Measurements from ENCODE around the gene BCAN. TPM values are rescaled to one million over a fixed set of nuclear protein-coding genes. Genes with fewer than 3 reads are reported as not detected.
A peak's percentile ranks its signal among the peaks of the same experiment; 100 is the strongest.

Gene BCAN
- total and polyA plus RNA-seq, 2 experiments from 2014 or later, result 2.3 to 5.5 TPM

- Histone ChIP-seq H3K4me1 (ENCODE audit: insufficient read depth) (peaks cover 70% of the 10 kb centered on the region), H3K27me3 (ENCODE audit: insufficient read depth) (no peaks in the 10 kb centered on the region), H3K4me2 (peak overlapping the region; percentile 77), H3F3A (replicated peaks; ENCODE audit: low read depth) (peaks cover 33% of the 10 kb centered on the region; the same call in 1 of the 2 replicates), H3K9me2 (ENCODE audit: insufficient read depth) (peaks cover 12% of the 10 kb centered on the region), H4K20me1 (replicated peaks; ENCODE audit: insufficient read depth) (no peaks in the 10 kb centered on the region; the same call in 1 of the 2 replicates), H3K36me3 (ENCODE audit: insufficient read depth) (peaks cover 19% of the 10 kb centered on the region), H2AFZ (no peak overlapping the region), H3K4me3 (peak overlapping the region; percentile 40; the same call in 1 of the 2 replicates), H3K27ac (ENCODE audit: low read depth) (peak overlapping the region; percentile 87), H3K79me2 (replicated peaks; ENCODE audit: insufficient read depth) (peaks cover 22% of the 10 kb centered on the region; the same call in 1 of the 2 replicates)
- peak; percentile 71 for DNase-seq (ENCODE audit: low spot score)
- Mint-ChIP-seq H3K4me1 (peaks cover 86% of the 10 kb centered on the region), H3K9me3 (peaks cover 9% of the 10 kb centered on the region), H3K27me3 (ENCODE audit: insufficient read depth, low read depth, poor library complexity) (peaks cover 23% of the 10 kb centered on the region), H3K27ac (peak overlapping the region; percentile 25), H3K4me3 (peak overlapping the region; percentile 28; the same call in 1 of the 3 replicates), H3K36me3 (ENCODE audit: low read depth) (peaks cover 31% of the 10 kb centered on the region)
- ATAC-seq, result peak; percentile 21
- TF ChIP-seq STAT1 (IDR thresholded peaks at IDR 0.05; ENCODE audit: unreplicated experiment), result no peak
- TF ChIP-seq EZH2phosphoT487 (IDR thresholded peaks at IDR 0.05; ENCODE audit: unreplicated experiment), result no peak
- TF ChIP-seq ZNF462 (CRISPR knock-in tag; IDR thresholded peaks at IDR 0.05), result no peak
- peak; percentile 41 for TF ChIP-seq POLR2AphosphoS5 (IDR thresholded peaks at IDR 0.05; ENCODE audit: low read depth)
- no peak for TF ChIP-seq CREB1 (CRISPR knock-in tag; IDR thresholded peaks at IDR 0.05; ENCODE audit: low read depth)
- no peak for TF ChIP-seq JUNB (IDR thresholded peaks at IDR 0.05; ENCODE audit: unreplicated experiment)
- no peak for TF ChIP-seq ZNF114 (CRISPR knock-in tag; IDR thresholded peaks at IDR 0.05)
- no peak for TF ChIP-seq REST (IDR thresholded peaks at IDR 0.05; ENCODE audit: unreplicated experiment)
- TF ChIP-seq CTCF (conservative IDR thresholded peaks at IDR 0.05; ENCODE audit: low read depth in 2 of 2), result peak in 1 of 2 experiments; percentile 9; a peak in 1 of 4 replicates
Measured at GRCh38 chr1:156668801-156669637, 27.1 kb downstream of the BCAN start.

Data from GM23338 (cell line).